GM10248 (cell line): ENCODE data around the gene LEUTX.

Experiments used
- CTCF ChIA-PET: fragments of 300-600 bp; sonication (Branson Sonifier 250); formaldehyde crosslinking; extraction: SDS; loops from one replicate; lab custom pipeline; 2021; ENCODE audit warnings: antibody characterized with exemption; lab: Yijun Ruan, JAX
- POLR2A ChIA-PET: fragments of 350-650 bp; sonication (Branson Sonifier 250); formaldehyde crosslinking; extraction: SDS; loops from one replicate; lab custom pipeline; 2020; ENCODE audit warnings: antibody characterized with exemption; lab: Yijun Ruan, JAX
- DNase-seq: peaks from one replicate; pipeline ENCODE4 v3.0.0; 2012; ENCODE audit errors: extremely low spot score
- TF ChIP-seq, protein P1 (sequence below): IDR thresholded peaks from 2 replicates; pipeline ENCODE4 v1.5.1; 2012; ENCODE audit warnings: mild to moderate bottlenecking, low read depth; ENCODE audit errors: extremely low read depth, missing control alignments, control extremely low read depth

The LEUTX gene

DNA sequence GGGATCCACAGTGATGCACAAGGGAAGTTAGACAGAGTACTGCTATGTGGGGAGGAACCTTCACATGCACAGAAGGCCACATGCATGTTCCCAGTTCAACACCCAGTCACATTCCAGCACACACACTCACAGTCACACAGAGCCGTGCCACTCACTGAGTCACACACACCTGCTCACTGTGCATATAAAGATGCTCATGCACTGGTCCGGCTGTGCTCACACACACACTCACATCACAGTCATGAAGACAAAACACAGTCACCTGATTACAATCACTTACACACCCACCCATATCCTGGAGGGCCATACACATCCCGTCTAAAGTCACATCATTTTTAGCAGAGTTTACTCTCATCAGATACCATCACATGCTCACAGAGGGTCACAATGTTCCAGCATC, 41.3 kb upstream of the LEUTX start:
- no peak for DNase-seq
- TF ChIP-seq, protein P1, sequence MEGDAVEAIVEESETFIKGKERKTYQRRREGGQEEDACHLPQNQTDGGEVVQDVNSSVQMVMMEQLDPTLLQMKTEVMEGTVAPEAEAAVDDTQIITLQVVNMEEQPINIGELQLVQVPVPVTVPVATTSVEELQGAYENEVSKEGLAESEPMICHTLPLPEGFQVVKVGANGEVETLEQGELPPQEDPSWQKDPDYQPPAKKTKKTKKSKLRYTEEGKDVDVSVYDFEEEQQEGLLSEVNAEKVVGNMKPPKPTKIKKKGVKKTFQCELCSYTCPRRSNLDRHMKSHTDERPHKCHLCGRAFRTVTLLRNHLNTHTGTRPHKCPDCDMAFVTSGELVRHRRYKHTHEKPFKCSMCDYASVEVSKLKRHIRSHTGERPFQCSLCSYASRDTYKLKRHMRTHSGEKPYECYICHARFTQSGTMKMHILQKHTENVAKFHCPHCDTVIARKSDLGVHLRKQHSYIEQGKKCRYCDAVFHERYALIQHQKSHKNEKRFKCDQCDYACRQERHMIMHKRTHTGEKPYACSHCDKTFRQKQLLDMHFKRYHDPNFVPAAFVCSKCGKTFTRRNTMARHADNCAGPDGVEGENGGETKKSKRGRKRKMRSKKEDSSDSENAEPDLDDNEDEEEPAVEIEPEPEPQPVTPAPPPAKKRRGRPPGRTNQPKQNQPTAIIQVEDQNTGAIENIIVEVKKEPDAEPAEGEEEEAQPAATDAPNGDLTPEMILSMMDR: no peak
- ChIA-PET POLR2A (no interaction called here), CTCF (no interaction called here)

DNA sequence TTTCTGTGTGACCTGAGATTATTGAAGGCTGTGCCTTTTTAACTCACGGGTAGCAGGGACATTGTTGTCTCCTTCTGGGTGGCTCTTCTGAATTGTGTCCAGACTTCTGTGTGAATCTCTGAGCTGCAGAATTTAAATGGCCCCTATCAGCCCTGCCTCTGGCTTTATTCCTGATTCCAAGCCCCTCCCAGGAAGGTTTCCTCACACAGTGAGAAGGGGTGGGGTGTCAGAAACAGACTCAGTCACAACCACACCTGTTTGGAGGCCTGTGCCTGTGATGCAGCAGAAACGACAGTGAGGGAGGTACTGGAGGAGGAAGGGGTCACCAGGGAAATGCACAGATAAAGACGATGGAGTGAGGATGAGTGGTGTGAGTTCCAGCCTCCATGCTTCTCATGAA, 40.8 kb upstream of the LEUTX start, which contains the start of gene CLC:
TSS of gene CLC (minus strand) at position 139 of the 400 bp plus-strand sequence. CDS start at position 62, 77 bp downstream.
- TF ChIP-seq, protein P1: no peak
- CTCF ChIA-PET: interaction anchor here (0.9 to 1.2 kb wide), 3 partner anchors 27 to 186 kb away, joined by 3 to 5 read pairs (median 4); no protein-coding TSS in a partner anchor
- no peak for DNase-seq
- POLR2A ChIA-PET: no interaction called here

DNA sequence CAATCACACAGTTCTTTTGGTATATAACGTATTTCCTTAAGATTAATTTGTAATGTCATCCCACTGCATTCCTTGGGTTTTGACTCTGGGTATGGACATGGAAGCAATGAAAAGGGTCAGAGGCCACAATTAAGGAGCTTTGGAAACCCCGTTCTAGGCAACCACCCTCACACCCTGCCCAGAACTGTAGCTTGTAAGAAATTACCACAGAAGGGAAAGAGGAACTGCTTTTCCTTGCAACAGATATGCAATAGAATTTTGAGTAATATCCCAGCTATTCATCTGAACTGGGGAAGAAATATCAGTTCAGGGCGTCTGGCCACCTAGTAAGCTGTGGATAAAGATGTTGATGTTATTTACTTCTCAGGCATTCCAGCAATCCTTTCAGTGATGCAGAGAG, 39.8 kb upstream of the LEUTX start:
- ChIA-PET POLR2A (no interaction called here), CTCF (interaction anchor here (0.9 to 1.2 kb wide), 4 partner anchors 10 to 187 kb away, joined by 3 to 5 read pairs (median 4); no protein-coding TSS in a partner anchor)
- DNase-seq: no peak
- TF ChIP-seq, protein P1: no peak

DNA sequence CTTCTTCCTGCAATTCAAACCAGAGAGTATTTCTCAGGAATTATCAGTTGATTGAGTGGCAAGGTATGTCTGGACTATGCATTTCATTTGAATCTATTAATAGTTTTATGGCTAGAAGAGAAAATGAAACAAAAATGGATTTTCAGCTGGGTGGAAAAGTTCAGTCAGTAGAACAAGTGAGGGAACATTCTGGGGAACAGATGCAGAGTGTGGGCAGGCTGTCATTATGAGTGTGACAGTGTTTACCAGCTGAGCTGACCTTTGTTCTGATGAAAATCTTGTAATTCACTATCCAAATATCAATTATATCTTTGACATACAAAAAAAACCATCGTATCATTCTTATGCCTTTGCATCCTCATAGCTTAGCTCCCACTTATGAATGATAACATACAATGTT, 38.3 kb upstream of the LEUTX start:
- DNase-seq: no peak
- POLR2A ChIA-PET: no interaction called here
- TF ChIP-seq, protein P1: no peak
- CTCF ChIA-PET: interaction anchor here (1.5 to 1.8 kb wide), 3 partner anchors 11 to 33 kb away, joined by 4 to 6 read pairs (median 5); no protein-coding TSS in a partner anchor

DNA sequence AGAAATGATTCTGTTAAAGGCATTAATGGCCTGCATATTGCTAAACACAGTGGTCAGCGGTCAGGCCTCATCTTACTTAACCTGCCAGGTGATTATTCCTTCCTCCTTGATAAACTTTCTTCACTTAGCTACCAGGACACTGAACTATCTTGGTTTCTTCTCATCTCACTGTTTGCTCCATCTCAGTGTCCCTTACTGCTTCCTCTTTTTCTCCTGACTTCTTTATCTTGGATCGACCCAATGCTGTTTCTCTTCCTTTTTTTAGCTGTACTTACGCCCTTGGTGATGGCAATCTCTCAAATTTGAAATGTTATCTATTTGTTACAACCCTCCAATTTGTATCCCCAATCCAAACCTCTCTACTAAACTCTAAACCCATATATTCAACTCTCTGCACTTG, 33.0 kb upstream of the LEUTX start:
- DNase-seq: no peak
- CTCF ChIA-PET: interaction anchor here (1.1 to 2.6 kb wide), 2 partner anchors 12 to 21 kb away, joined by 4 to 6 read pairs; no protein-coding TSS in a partner anchor
- POLR2A ChIA-PET: no interaction called here
- TF ChIP-seq, protein P1: no peak

DNA sequence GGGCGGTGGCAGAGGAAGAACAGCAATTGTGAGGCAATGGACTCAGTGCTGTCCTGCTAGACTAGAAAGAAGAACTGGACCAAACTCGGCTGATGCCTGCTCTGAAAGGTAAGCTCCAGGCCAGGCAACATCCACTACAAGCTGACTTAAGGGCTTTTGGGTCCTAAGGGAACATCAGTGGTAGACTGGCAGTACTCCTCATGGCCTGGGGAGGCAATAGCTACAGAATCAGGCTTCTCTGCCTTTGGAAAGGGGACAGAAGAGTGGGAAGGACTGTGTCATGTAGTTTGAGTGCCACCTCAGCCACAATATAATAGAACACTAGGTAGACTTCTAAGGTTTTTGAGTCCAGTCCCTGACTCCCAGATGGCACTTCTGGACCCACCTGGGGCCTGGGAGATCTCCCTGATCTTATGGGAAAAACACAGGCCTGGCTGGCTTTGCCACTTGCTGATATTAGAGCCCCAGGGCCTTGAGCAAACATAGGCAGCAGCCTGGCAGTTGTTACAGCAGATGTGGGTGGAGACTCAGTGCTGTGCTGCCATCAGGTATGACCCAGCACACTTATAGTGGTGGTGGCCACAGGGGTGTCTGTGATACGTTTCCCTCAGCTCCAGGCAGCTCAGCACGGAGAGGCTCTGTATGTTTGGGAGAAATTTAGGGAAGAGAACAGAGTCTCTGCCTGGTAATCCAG, 31.7 kb upstream of the LEUTX start:
- CTCF ChIA-PET: no interaction called here
- no peak for DNase-seq
- POLR2A ChIA-PET: no interaction called here
- TF ChIP-seq, protein P1: no peak
